Parathyroid adenoma (tissue), 2 donors: Measurements from ENCODE around the gene LMO3.

ENCODE experiments used
- H2AFZ ChIP-seq: fragments of 300-600 bp; sonication (generic); one replicate; pipeline ENCODE4 v1.7.0; 2017; ENCODE audit warnings: antibody characterized with exemption, mild to moderate bottlenecking
- H3K27ac ChIP-seq: fragments of 300-600 bp; sonication (generic); one replicate; pipeline ENCODE4 v1.7.0; 2017
- H3K27me3 ChIP-seq: fragments of 300-600 bp; sonication (generic); one replicate; pipeline ENCODE4 v1.7.0; 2017; ENCODE audit warnings: low read length; ENCODE audit not compliant: control insufficient read depth, insufficient read depth
- H3K36me3 ChIP-seq: fragments of 300-600 bp; sonication (generic); one replicate; pipeline ENCODE4 v1.7.0; 2017; ENCODE audit warnings: low read length; ENCODE audit not compliant: control insufficient read depth, insufficient read depth
- H3K4me1 ChIP-seq: fragments of 300-600 bp; sonication (generic); one replicate; pipeline ENCODE4 v1.7.0; 2017; ENCODE audit warnings: control low read depth
- H3K4me2 ChIP-seq: fragments of 300-600 bp; sonication (generic); one replicate; pipeline ENCODE4 v1.7.0; 2017; ENCODE audit warnings: low read length
- H3K4me3 ChIP-seq: fragments of 300-600 bp; sonication (generic); one replicate; pipeline ENCODE4 v1.7.0; 2017; ENCODE audit warnings: low read depth, low read length
- H3K79me2 ChIP-seq: fragments of 300-600 bp; sonication (generic); one replicate; pipeline ENCODE4 v1.7.0; 2017; ENCODE audit warnings: control low read depth
- H3K9ac ChIP-seq: fragments of 300-600 bp; sonication (generic); one replicate; pipeline ENCODE4 v1.7.0; 2017; ENCODE audit warnings: mild to moderate bottlenecking
- H3K9me3 ChIP-seq: fragments of 300-600 bp; sonication (generic); one replicate; pipeline ENCODE4 v1.7.0; 2017; ENCODE audit warnings: low read length; ENCODE audit not compliant: control insufficient read depth
- TF ChIP-seq, protein P1 (sequence below): fragments of 300-600 bp; sonication (generic); IDR thresholded peaks from one replicate; pipeline ENCODE4 v1.7.0; 2017; ENCODE audit warnings: antibody characterized with exemption, mild to moderate bottlenecking
- donor health status: primary hyperparathyroidism.

The LMO3 gene

DNA sequence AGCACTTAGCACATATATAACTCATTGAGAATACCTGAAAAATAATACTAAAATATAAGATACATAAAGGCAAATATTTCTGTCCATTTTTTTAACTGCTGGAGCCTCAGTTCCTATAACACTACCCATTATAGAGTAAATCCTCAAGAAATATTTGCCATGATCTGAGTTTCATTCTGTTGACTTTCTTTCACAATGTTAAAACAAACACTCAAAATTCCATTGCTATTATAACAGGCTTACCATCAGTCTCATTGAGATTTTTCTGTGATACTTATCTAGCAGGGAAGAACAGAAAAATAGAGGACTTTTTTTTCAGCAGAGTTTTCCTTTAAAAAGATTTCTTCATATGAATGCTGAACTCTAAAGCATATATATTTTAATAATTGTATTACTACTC lies 24.5 kb downstream of the LMO3 start:
- H3K4me2 ChIP-seq, result no peak overlapping the region
- no peaks in the 10 kb centered on the region for H3K9me3 ChIP-seq
- TF ChIP-seq, protein P1, sequence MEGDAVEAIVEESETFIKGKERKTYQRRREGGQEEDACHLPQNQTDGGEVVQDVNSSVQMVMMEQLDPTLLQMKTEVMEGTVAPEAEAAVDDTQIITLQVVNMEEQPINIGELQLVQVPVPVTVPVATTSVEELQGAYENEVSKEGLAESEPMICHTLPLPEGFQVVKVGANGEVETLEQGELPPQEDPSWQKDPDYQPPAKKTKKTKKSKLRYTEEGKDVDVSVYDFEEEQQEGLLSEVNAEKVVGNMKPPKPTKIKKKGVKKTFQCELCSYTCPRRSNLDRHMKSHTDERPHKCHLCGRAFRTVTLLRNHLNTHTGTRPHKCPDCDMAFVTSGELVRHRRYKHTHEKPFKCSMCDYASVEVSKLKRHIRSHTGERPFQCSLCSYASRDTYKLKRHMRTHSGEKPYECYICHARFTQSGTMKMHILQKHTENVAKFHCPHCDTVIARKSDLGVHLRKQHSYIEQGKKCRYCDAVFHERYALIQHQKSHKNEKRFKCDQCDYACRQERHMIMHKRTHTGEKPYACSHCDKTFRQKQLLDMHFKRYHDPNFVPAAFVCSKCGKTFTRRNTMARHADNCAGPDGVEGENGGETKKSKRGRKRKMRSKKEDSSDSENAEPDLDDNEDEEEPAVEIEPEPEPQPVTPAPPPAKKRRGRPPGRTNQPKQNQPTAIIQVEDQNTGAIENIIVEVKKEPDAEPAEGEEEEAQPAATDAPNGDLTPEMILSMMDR, result no peak
- no peak overlapping the region for H3K27ac ChIP-seq
- no peaks in the 10 kb centered on the region for H3K27me3 ChIP-seq
- H3K9ac ChIP-seq, result no peak overlapping the region
- H3K4me3 ChIP-seq, result no peak overlapping the region
- H3K4me1 ChIP-seq, result no peaks in the 10 kb centered on the region
- no peaks in the 10 kb centered on the region for H3K36me3 ChIP-seq
- H3K79me2 ChIP-seq, result no peaks in the 10 kb centered on the region
- H2AFZ ChIP-seq, result no peak overlapping the region

DNA sequence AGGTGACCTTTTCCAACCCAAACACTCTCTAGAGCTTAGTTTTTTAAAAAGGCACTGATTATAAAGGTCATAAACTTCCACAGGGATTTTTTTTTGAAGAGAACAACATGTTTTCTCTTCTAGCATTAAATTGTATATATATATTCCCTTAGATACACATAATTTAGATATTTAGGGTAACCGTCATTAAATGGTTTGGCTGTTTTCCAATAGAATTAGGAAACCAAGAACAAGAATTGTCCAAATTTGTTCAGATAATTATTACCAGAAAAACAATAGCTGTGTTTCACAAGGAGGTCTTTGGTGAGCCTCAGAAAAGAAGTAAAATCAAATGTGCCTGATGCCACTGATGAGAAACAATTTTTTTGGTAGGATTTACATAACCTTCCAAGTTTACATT lies 26.9 kb downstream of the LMO3 start:
- Histone ChIP-seq H3K9ac (no peak overlapping the region), H3K4me1 (no peaks in the 10 kb centered on the region), H3K4me3 (no peak overlapping the region), H3K27ac (no peak overlapping the region), H2AFZ (no peak overlapping the region), H3K9me3 (no peaks in the 10 kb centered on the region), H3K4me2 (no peak overlapping the region), H3K27me3 (no peaks in the 10 kb centered on the region), H3K79me2 (no peaks in the 10 kb centered on the region), H3K36me3 (no peaks in the 10 kb centered on the region)
- TF ChIP-seq, protein P1, result no peak

DNA sequence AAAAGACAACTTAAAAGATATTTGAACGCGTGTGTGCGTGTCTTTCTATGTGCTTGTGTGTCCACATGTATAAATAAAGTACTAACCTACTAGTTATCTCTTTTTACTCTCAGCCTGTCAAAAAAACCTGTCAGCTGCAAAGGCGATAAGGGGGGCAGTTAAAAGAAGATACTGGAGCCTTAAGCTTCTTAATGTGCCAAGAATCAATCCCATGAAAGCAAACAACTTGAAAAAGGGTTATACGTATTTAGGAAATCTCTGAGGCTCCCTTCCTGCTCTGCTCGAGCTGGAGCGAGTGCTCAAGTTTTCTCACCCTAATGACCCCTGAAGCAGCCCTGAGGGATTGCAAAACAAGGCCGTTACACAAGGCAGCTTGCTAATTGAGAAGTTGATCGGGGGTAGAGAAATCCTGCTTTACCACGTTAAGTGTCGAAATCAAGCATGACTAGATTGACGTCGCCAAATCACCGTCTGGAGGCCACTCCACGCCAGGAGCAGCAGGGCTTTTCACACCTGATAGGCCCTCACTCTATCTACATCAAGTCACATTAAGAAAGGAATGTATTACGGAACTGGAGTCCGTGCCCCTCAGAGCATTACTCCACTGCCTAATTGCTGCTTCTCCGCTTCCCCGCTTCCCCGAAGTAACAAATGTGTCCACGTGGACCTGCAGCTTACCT lies 32.4 kb downstream of the LMO3 start:
- Histone ChIP-seq H3K79me2 (no peaks in the 10 kb centered on the region), H3K9me3 (peaks cover 3% of the 10 kb centered on the region), H3K4me1 (no peaks in the 10 kb centered on the region), H3K9ac (no peak overlapping the region), H3K36me3 (no peaks in the 10 kb centered on the region), H3K4me2 (no peak overlapping the region), H3K4me3 (no peak overlapping the region), H2AFZ (no peak overlapping the region), H3K27me3 (no peaks in the 10 kb centered on the region), H3K27ac (no peak overlapping the region)
- TF ChIP-seq, protein P1, result no peak

DNA sequence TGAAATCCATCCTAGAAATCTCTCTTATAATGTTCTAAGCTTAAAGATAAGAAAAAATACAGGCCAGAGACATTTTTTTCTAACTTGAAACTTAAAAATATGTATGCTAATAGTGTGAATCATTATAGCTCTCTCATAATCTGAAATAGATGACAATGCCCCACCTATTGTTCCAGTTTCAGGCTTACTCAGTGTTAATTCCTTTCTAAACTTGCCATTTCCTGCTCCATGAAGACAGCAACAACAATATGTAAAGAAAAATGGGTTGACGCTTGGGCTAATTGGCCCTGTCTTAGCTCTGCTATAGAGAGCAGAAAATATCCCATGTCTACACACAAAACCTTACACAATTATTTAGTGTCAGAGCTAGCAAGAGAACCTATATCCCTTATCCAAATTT lies 37.1 kb downstream of the LMO3 start:
- H3K27me3 ChIP-seq, result no peaks in the 10 kb centered on the region
- no peaks in the 10 kb centered on the region for H3K36me3 ChIP-seq
- H3K79me2 ChIP-seq, result no peaks in the 10 kb centered on the region
- H3K27ac ChIP-seq, result no peak overlapping the region
- H3K4me1 ChIP-seq, result no peaks in the 10 kb centered on the region
- H3K9me3 ChIP-seq, result peaks cover 3% of the 10 kb centered on the region
- no peak overlapping the region for H3K4me3 ChIP-seq
- H2AFZ ChIP-seq, result no peak overlapping the region
- TF ChIP-seq, protein P1, result no peak
- no peak overlapping the region for H3K4me2 ChIP-seq
- no peak overlapping the region for H3K9ac ChIP-seq

DNA sequence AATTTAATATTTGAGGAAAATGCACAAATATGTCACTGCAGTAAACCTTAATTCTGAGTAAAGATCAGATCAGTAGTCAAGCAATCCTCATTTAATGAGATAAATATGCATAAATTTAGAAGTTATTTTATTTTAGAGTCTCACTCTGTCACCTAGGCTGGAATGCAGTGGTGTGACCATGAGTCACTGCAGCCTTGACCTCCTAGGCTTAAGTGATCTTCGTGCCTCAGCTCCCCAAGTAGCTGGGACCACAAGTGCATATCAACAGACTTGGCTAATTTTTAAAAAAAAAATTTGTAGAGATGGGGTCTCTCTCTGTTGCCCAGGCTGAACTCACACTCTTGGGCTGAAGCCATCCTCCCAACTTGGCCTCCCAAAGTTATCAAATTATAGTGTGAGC lies 41.3 kb downstream of the LMO3 start:
- Histone ChIP-seq H3K4me2 (no peak overlapping the region), H3K9ac (no peak overlapping the region), H3K27me3 (no peaks in the 10 kb centered on the region), H3K27ac (no peak overlapping the region), H3K4me3 (no peak overlapping the region), H3K36me3 (no peaks in the 10 kb centered on the region), H3K79me2 (no peaks in the 10 kb centered on the region), H2AFZ (no peak overlapping the region), H3K9me3 (no peaks in the 10 kb centered on the region), H3K4me1 (no peaks in the 10 kb centered on the region)
- TF ChIP-seq, protein P1, result no peak
